HEK293 (cell line): ENCODE measurements around the gene INPP5F.

Experiments used
- GLIS1 ChIP-seq: fragments of 450-650 bp; formaldehyde crosslinking; IDR thresholded peaks from 2 replicates; pipeline ENCODE4 v1.5.1; 2016; ENCODE audit warnings: missing biosample characterization, missing genetic modification characterization
- KLF1 ChIP-seq: fragments of 450-650 bp; formaldehyde crosslinking; IDR thresholded peaks from 2 replicates; pipeline ENCODE4 v1.5.1; 2016; ENCODE audit warnings: missing biosample characterization, missing genetic modification characterization
- KLF16 ChIP-seq: fragments of 450-650 bp; formaldehyde crosslinking; IDR thresholded peaks from 2 replicates; pipeline ENCODE4 v1.5.1; 2017; ENCODE audit warnings: missing biosample characterization, missing genetic modification characterization
- MYNN ChIP-seq: fragments of 450-650 bp; formaldehyde crosslinking; IDR thresholded peaks from 2 replicates; pipeline ENCODE4 v1.5.1; 2016; ENCODE audit warnings: missing biosample characterization, missing genetic modification characterization, borderline replicate concordance
- REPIN1 ChIP-seq: fragments of 450-650 bp; formaldehyde crosslinking; IDR thresholded peaks from 2 replicates; pipeline ENCODE4 v1.5.1; 2017; ENCODE audit warnings: missing biosample characterization, missing genetic modification characterization, low read depth
- SCRT1 ChIP-seq: fragments of 450-650 bp; formaldehyde crosslinking; IDR thresholded peaks from 2 replicates; pipeline ENCODE4 v1.5.1; 2016; ENCODE audit warnings: missing biosample characterization, missing genetic modification characterization, borderline replicate concordance
- WT1 ChIP-seq: fragments of 450-650 bp; formaldehyde crosslinking; IDR thresholded peaks from 2 replicates; pipeline ENCODE4 v1.5.1; 2016; ENCODE audit warnings: missing biosample characterization, missing genetic modification characterization
- ZBTB7A ChIP-seq: fragments of 450-650 bp; formaldehyde crosslinking; IDR thresholded peaks from 2 replicates; pipeline ENCODE4 v1.5.1; 2016; ENCODE audit warnings: low read depth, missing biosample characterization, missing genetic modification characterization
- ZNF114 ChIP-seq: fragments of 450-650 bp; formaldehyde crosslinking; IDR thresholded peaks from 2 replicates; pipeline ENCODE4 v1.5.0; 2017; ENCODE audit warnings: missing biosample characterization, missing genetic modification characterization
- ZNF202 ChIP-seq: fragments of 450-650 bp; formaldehyde crosslinking; IDR thresholded peaks from 2 replicates; pipeline ENCODE4 v1.5.1; 2016; ENCODE audit warnings: missing biosample characterization, missing genetic modification characterization, borderline replicate concordance
- ZNF24 ChIP-seq: fragments of 450-650 bp; formaldehyde crosslinking; IDR thresholded peaks from 2 replicates; pipeline ENCODE4 v1.5.1; 2016; ENCODE audit warnings: missing biosample characterization, missing genetic modification characterization
- ZNF521 ChIP-seq: fragments of 450-650 bp; formaldehyde crosslinking; IDR thresholded peaks from 2 replicates; pipeline ENCODE4 v1.5.1; 2017; ENCODE audit warnings: missing biosample characterization, mild to moderate bottlenecking, missing genetic modification characterization
- ZNF529 ChIP-seq: fragments of 450-650 bp; formaldehyde crosslinking; IDR thresholded peaks from 2 replicates; pipeline ENCODE4 v1.5.1; 2017; ENCODE audit warnings: missing genetic modification characterization, missing biosample characterization; ENCODE audit not compliant: insufficient replicate concordance
- ZNF626 ChIP-seq: fragments of 450-650 bp; sonication (Bioruptor Pico); formaldehyde crosslinking; IDR thresholded peaks from 2 replicates; pipeline ENCODE4 v1.5.1; 2018; ENCODE audit warnings: missing biosample characterization, missing genetic modification characterization, inconsistent platforms
- ZNF747 ChIP-seq: fragments of 450-650 bp; formaldehyde crosslinking; IDR thresholded peaks from 2 replicates; pipeline ENCODE4 v1.5.1; 2016; ENCODE audit warnings: missing biosample characterization, missing genetic modification characterization
- ZNF830 ChIP-seq: fragments of 450-650 bp; IDR thresholded peaks from 2 replicates; pipeline ENCODE4 v1.5.0; 2018; ENCODE audit warnings: missing biosample characterization, missing genetic modification characterization, low read depth, mild to moderate bottlenecking, moderate library complexity
- ZNF837 ChIP-seq: fragments of 450-650 bp; formaldehyde crosslinking; IDR thresholded peaks from 2 replicates; pipeline ENCODE4 v1.5.1; 2016; ENCODE audit warnings: missing biosample characterization, missing genetic modification characterization
- TF ChIP-seq, protein P1 (sequence below): fragments of 450-650 bp; formaldehyde crosslinking; IDR thresholded peaks from 2 replicates; pipeline ENCODE4 v1.5.1; 2016; ENCODE audit warnings: missing biosample characterization, missing genetic modification characterization
- TF ChIP-seq, protein P2 (sequence below): fragments of 450-650 bp; formaldehyde crosslinking; conservative IDR thresholded peaks from 2 replicates; pipeline ENCODE4 v1.5.1; 2016; ENCODE audit warnings: low read depth, missing biosample characterization, missing genetic modification characterization
- TF ChIP-seq, protein P3 (sequence below): fragments of 450-650 bp; formaldehyde crosslinking; IDR thresholded peaks from 2 replicates; pipeline ENCODE4 v1.5.1; 2016; ENCODE audit warnings: missing biosample characterization, missing genetic modification characterization
- TF ChIP-seq, protein P4 (sequence below): fragments of 450-650 bp; formaldehyde crosslinking; IDR thresholded peaks from 2 replicates; pipeline ENCODE4 v1.5.1; 2016; ENCODE audit warnings: missing biosample characterization, missing genetic modification characterization
- TF ChIP-seq, protein P5 (sequence below): fragments of 450-650 bp; formaldehyde crosslinking; IDR thresholded peaks from 2 replicates; pipeline ENCODE4 v1.5.1; 2016; ENCODE audit warnings: missing biosample characterization, missing genetic modification characterization
- TF ChIP-seq, protein P6 (sequence below): IDR thresholded peaks from 2 replicates; pipeline ENCODE4 v1.6.1; 2011; ENCODE audit warnings: mild to moderate bottlenecking, low read depth, low read length, borderline replicate concordance
- TF ChIP-seq, protein P7 (sequence below): fragments of 450-650 bp; formaldehyde crosslinking; optimal IDR thresholded peaks from 2 replicates; pipeline ENCODE3; 2016; ENCODE audit warnings: missing biosample characterization, mild to moderate bottlenecking, missing genetic modification characterization

INPP5F gene

DNA sequence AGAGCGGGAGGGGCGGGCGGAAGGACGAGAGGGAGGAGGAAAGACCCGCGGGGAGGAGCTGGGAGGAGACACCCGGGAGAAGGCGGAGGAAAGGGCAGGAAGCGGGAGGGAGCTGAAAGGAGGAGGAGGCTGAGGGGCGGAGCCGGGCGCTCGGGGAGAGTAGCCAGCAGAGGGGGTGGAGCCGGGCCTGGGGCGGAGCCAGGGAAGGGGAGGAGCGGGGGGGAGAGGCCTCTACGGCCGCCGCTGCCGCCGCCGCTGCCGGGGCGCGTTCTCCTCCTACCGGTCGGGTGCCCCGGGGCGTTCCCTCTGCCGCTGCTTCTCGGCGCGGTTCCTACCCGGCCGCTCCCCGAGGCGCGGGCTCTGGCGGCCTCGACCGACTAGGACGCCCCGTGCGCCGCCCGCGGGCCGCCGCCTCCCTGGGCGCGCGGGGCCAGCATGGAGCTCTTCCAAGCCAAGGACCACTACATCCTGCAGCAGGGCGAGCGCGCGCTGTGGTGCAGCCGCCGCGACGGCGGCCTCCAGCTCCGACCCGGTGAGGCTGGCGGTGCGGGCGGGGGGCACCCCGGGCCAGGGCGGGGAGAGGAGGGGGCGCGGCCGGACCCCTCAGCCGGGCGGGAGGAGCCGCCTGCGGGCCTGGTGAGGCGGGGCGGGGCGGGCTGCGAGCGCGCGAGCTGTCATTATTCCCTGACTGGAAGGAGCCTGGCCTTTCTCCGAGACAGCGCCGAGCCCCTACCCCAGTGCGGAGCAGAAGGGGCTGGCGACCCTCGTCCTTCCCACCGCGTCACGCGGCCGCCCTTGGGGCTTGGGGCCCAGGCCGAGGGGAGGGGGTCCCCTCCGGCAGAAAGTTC lies at the start of gene INPP5F (continued):
- TF ChIP-seq, protein P1, sequence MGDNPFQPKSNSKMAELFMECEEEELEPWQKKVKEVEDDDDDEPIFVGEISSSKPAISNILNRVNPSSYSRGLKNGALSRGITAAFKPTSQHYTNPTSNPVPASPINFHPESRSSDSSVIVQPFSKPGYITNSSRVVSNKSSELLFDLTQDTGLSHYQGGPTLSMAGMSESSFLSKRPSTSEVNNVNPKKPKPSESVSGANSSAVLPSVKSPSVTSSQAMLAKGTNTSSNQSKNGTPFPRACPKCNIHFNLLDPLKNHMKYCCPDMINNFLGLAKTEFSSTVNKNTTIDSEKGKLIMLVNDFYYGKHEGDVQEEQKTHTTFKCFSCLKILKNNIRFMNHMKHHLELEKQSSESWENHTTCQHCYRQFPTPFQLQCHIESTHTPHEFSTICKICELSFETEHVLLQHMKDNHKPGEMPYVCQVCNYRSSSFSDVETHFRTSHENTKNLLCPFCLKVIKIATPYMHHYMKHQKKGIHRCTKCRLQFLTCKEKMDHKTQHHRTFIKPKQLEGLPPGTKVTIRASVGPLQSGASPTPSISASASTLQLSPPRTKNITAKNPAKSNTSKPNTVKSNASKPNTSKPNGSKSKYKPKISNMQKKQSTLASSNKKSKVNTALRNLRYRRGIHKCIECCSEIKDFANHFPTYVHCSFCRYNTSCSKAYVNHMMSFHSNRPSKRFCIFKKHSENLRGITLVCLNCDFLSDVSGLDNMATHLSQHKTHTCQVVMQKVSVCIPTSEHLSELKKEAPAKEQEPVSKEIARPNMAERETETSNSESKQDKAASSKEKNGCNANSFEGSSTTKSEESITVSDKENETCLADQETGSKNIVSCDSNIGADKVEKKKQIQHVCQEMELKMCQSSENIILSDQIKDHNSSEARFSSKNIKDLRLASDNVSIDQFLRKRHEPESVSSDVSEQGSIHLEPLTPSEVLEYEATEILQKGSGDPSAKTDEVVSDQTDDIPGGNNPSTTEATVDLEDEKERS (tag by site-specific recombination) = no peak
- TF ChIP-seq, protein P2, sequence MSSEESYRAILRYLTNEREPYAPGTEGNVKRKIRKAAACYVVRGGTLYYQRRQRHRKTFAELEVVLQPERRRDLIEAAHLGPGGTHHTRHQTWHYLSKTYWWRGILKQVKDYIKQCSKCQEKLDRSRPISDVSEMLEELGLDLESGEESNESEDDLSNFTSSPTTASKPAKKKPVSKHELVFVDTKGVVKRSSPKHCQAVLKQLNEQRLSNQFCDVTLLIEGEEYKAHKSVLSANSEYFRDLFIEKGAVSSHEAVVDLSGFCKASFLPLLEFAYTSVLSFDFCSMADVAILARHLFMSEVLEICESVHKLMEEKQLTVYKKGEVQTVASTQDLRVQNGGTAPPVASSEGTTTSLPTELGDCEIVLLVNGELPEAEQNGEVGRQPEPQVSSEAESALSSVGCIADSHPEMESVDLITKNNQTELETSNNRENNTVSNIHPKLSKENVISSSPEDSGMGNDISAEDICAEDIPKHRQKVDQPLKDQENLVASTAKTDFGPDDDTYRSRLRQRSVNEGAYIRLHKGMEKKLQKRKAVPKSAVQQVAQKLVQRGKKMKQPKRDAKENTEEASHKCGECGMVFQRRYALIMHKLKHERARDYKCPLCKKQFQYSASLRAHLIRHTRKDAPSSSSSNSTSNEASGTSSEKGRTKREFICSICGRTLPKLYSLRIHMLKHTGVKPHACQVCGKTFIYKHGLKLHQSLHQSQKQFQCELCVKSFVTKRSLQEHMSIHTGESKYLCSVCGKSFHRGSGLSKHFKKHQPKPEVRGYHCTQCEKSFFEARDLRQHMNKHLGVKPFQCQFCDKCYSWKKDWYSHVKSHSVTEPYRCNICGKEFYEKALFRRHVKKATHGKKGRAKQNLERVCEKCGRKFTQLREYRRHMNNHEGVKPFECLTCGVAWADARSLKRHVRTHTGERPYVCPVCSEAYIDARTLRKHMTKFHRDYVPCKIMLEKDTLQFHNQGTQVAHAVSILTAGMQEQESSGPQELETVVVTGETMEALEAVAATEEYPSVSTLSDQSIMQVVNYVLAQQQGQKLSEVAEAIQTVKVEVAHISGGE = peak; percentile 93
- TF ChIP-seq, protein P3, sequence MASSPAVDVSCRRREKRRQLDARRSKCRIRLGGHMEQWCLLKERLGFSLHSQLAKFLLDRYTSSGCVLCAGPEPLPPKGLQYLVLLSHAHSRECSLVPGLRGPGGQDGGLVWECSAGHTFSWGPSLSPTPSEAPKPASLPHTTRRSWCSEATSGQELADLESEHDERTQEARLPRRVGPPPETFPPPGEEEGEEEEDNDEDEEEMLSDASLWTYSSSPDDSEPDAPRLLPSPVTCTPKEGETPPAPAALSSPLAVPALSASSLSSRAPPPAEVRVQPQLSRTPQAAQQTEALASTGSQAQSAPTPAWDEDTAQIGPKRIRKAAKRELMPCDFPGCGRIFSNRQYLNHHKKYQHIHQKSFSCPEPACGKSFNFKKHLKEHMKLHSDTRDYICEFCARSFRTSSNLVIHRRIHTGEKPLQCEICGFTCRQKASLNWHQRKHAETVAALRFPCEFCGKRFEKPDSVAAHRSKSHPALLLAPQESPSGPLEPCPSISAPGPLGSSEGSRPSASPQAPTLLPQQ (tag by site-specific recombination) = no peak
- TF ChIP-seq WT1 (tag by site-specific recombination) (peak; percentile 90), ZNF747 (no peak), ZNF521 (tag by site-specific recombination) (no peak), KLF1 (tag by site-specific recombination) (peak; percentile 69; the same call in 1 of the 2 replicates), ZNF202 (tag by site-specific recombination) (no peak), SCRT1 (tag by site-specific recombination) (no peak), ZNF24 (tag by site-specific recombination) (no peak), GLIS1 (tag by site-specific recombination) (peak; percentile 44; the same call in 1 of the 2 replicates), MYNN (no peak), REPIN1 (tag by site-specific recombination) (no peak), ZNF626 (tag by site-specific recombination) (no peak), ZNF114 (no peak), KLF16 (tag by site-specific recombination) (peak; percentile 86), ZNF837 (tag by site-specific recombination) (no peak), ZNF529 (no peak), ZBTB7A (no peak), ZNF830 (tag by site-specific recombination) (no peak)
- TF ChIP-seq, protein P4, sequence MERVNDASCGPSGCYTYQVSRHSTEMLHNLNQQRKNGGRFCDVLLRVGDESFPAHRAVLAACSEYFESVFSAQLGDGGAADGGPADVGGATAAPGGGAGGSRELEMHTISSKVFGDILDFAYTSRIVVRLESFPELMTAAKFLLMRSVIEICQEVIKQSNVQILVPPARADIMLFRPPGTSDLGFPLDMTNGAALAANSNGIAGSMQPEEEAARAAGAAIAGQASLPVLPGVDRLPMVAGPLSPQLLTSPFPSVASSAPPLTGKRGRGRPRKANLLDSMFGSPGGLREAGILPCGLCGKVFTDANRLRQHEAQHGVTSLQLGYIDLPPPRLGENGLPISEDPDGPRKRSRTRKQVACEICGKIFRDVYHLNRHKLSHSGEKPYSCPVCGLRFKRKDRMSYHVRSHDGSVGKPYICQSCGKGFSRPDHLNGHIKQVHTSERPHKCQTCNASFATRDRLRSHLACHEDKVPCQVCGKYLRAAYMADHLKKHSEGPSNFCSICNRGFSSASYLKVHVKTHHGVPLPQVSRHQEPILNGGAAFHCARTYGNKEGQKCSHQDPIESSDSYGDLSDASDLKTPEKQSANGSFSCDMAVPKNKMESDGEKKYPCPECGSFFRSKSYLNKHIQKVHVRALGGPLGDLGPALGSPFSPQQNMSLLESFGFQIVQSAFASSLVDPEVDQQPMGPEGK = peak; percentile 98
- TF ChIP-seq, protein P5, sequence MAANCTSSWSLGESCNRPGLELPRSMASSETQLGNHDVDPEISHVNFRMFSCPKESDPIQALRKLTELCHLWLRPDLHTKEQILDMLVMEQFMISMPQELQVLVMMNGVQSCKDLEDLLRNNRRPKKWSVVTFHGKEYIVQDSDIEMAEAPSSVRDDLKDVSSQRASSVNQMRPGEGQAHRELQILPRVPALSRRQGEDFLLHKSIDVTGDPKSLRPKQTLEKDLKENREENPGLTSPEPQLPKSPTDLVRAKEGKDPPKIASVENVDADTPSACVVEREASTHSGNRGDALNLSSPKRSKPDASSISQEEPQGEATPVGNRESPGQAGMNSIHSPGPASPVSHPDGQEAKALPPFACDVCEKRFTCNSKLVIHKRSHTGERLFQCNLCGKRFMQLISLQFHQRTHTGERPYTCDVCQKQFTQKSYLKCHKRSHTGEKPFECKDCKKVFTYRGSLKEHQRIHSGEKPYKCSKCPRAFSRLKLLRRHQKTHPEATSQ (tag by site-specific recombination) = no peak
- TF ChIP-seq, protein P6, sequence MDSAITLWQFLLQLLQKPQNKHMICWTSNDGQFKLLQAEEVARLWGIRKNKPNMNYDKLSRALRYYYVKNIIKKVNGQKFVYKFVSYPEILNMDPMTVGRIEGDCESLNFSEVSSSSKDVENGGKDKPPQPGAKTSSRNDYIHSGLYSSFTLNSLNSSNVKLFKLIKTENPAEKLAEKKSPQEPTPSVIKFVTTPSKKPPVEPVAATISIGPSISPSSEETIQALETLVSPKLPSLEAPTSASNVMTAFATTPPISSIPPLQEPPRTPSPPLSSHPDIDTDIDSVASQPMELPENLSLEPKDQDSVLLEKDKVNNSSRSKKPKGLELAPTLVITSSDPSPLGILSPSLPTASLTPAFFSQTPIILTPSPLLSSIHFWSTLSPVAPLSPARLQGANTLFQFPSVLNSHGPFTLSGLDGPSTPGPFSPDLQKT = no peak
- TF ChIP-seq, protein P7, sequence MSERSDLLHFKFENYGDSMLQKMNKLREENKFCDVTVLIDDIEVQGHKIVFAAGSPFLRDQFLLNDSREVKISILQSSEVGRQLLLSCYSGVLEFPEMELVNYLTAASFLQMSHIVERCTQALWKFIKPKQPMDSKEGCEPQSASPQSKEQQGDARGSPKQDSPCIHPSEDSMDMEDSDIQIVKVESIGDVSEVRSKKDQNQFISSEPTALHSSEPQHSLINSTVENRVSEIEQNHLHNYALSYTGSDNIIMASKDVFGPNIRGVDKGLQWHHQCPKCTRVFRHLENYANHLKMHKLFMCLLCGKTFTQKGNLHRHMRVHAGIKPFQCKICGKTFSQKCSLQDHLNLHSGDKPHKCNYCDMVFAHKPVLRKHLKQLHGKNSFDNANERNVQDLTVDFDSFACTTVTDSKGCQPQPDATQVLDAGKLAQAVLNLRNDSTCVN = peak; percentile 74
